HepG2 (cell line): ENCODE measurements around the gene C19orf85. TPM values are rescaled to one million over a fixed set of nuclear protein-coding genes. Genes with fewer than 3 reads are reported as not detected.

Experiments used
- ATAC-seq: fragments of 200-7000 bp; cut with Tn5 transposase; 3 replicates; pipeline ENCODE4 v1.9.1; 2020; ENCODE audit warnings: mild to moderate bottlenecking, moderate library complexity
- BruUV-seq: library from RNA; stranded (reverse); fragments of 400-500 nt; replicated peaks from 2 replicates; lab custom pipeline; 2021; lab: Mats Ljungman, UMichigan
- CTCF ChIA-PET: fragments of 300-600 bp; formaldehyde crosslinking; extraction: SDS; loops from one replicate; lab custom pipeline; 2021; ENCODE audit warnings: low total read pairs, inconsistent platforms, low intra/inter-chr PET ratio; lab: Yijun Ruan, JAX
- POLR2A ChIA-PET: fragments of 350-600 bp; sonication (Branson Sonifier 250); formaldehyde crosslinking; loops from one replicate; lab custom pipeline; 2020; ENCODE audit warnings: antibody characterized with exemption, inconsistent platforms; lab: Yijun Ruan, JAX
- DNase-seq: peaks from one replicate; pipeline ENCODE4 v3.0.0-alpha.2; 2015; ENCODE audit warnings: low spot score
- FAIRE-seq: peaks from 3 replicates; lab custom pipeline; 2011; peaks lifted over from hg19 to GRCh38; lab: Jason Lieb, UNC
- H2AFZ ChIP-seq: one replicate; pipeline ENCODE4 v1.6.1; 2011; ENCODE audit warnings: low read length, inconsistent platforms
- H3K27ac ChIP-seq: fragments of 300-600 bp; 3 replicates; pipeline ENCODE4 v1.8.0; 2011; ENCODE audit warnings: mixed run types, mild to moderate bottlenecking, mixed read lengths, low read length, inconsistent platforms; ENCODE audit not compliant: insufficient read depth; ENCODE audit errors: extremely low read length
- H3K27me3 ChIP-seq, 2 experiments: fragments of 200-600 bp in 1 of 2; 2 replicates in 1 of 2; 3 replicates in 1 of 2; pipeline versions ENCODE4 v1.6.0 to v1.8.0; 2011; ENCODE audit warnings: low read length in 2 of 2, mild to moderate bottlenecking in 2 of 2, moderate library complexity in 2 of 2, inconsistent platforms in 1 of 2; ENCODE audit not compliant: insufficient read depth in 2 of 2, control insufficient read depth in 1 of 2
- H3K36me3 ChIP-seq, 2 experiments: fragments of 200-600 bp in 1 of 2; replicated peaks in 1 of 2; 2 replicates in 1 of 2; 3 replicates in 1 of 2; pipeline versions ENCODE4 v1.5.1 to v1.8.0; 2011; ENCODE audit warnings: low read length in 2 of 2, inconsistent platforms in 1 of 2; ENCODE audit not compliant: insufficient read depth in 2 of 2, control insufficient read depth in 1 of 2
- H3K4me1 ChIP-seq: 2 replicates; pipeline ENCODE4 v1.5.1; 2012; ENCODE audit warnings: low read length, inconsistent platforms; ENCODE audit not compliant: insufficient read depth
- H3K4me2 ChIP-seq: 2 replicates; pipeline ENCODE4 v1.6.0; 2011; ENCODE audit warnings: low read depth, low read length, inconsistent platforms
- H3K4me3 ChIP-seq, 3 experiments: fragments of 200-600 bp in 1 of 3; sonication (generic), shearing (Covaris generic) in 1 of 3; replicated peaks in 1 of 3; 2 replicates each; pipeline ENCODE4 v1.5.1; 2011 to 2016; ENCODE audit warnings: low read length in 3 of 3, inconsistent platforms in 2 of 3, low read depth in 2 of 3, mild to moderate bottlenecking in 2 of 3, control low read depth in 1 of 3, mixed read lengths in 1 of 3; ENCODE audit not compliant: insufficient read depth in 1 of 3
- H3K79me2 ChIP-seq: one replicate; pipeline ENCODE4 v1.6.1; 2011; ENCODE audit warnings: low read length, inconsistent platforms; ENCODE audit not compliant: insufficient read depth
- H3K9ac ChIP-seq: 2 replicates; pipeline ENCODE4 v1.6.0; 2011; ENCODE audit warnings: mild to moderate bottlenecking, low read depth, low read length, inconsistent platforms; ENCODE audit not compliant: insufficient read depth
- H3K9me3 ChIP-seq: 2 replicates; pipeline ENCODE4 v1.5.1; 2012; ENCODE audit warnings: mild to moderate bottlenecking, low read length
- H4K20me1 ChIP-seq: 2 replicates; pipeline ENCODE4 v1.6.0; 2011; ENCODE audit warnings: inconsistent platforms, mild to moderate bottlenecking, low read length, moderate library complexity; ENCODE audit not compliant: insufficient read depth
- EP300 ChIP-seq, 3 experiments: sonication (generic) in 1 of 3; formaldehyde crosslinking in 1 of 3; IDR thresholded peaks; 2 replicates each; pipeline versions ENCODE4 v1.5.1 to v1.6.1; 2011 to 2020; ENCODE audit warnings: low read depth in 2 of 3, low read length in 2 of 3, borderline replicate concordance in 1 of 3, improper control_type of control experiment in 1 of 3, mild to moderate bottlenecking in 1 of 3, missing genetic modification reagents in 1 of 3, moderate library complexity in 1 of 3
- HCFC1 ChIP-seq: fragments of 150-350 bp; IDR thresholded peaks from 2 replicates; pipeline ENCODE4 v1.6.1; 2014; ENCODE audit warnings: low read depth, low read length
- SP1 ChIP-seq, 2 experiments: fragments of 450-650 bp in 1 of 2; sonication (generic) in 1 of 2; formaldehyde crosslinking in 1 of 2; IDR thresholded peaks; 2 replicates each; pipeline versions ENCODE4 v1.4.0 to v1.6.1; 2016 to 2020; ENCODE audit warnings: missing genetic modification reagents in 1 of 2
- SP5 ChIP-seq: IDR thresholded peaks from 2 replicates; pipeline ENCODE4 v1.6.1; 2016; ENCODE audit warnings: low read depth, borderline replicate concordance
- SRSF4 ChIP-seq: fragments of 200-400 bp; formaldehyde crosslinking; IDR thresholded peaks from one replicate; pipeline ENCODE4 v1.6.1; 2018; ENCODE audit warnings: mild to moderate bottlenecking, low read depth, low read length, moderate library complexity; ENCODE audit not compliant: poor library complexity, severe bottlenecking
- ZBTB14 ChIP-seq: sonication (generic); formaldehyde crosslinking; IDR thresholded peaks from 2 replicates; pipeline ENCODE4 v1.4.0; 2020; ENCODE audit warnings: missing genetic modification reagents
- ZBTB43 ChIP-seq: sonication (generic); formaldehyde crosslinking; conservative IDR thresholded peaks from 2 replicates; pipeline ENCODE4 v1.4.0; 2020; ENCODE audit warnings: missing genetic modification reagents
- ZKSCAN8 ChIP-seq: IDR thresholded peaks from 2 replicates; pipeline ENCODE4 v1.6.1; 2016; ENCODE audit warnings: borderline replicate concordance, missing genetic modification reagents, missing compliant biosample characterization
- ZNF33B ChIP-seq: sonication (generic); formaldehyde crosslinking; IDR thresholded peaks from 2 replicates; pipeline ENCODE4 v1.5.1; 2020; ENCODE audit warnings: mild to moderate bottlenecking, missing genetic modification reagents
- ZNF691 ChIP-seq: sonication (generic); formaldehyde crosslinking; IDR thresholded peaks from 2 replicates; pipeline ENCODE4 v1.4.0; 2020; ENCODE audit warnings: missing genetic modification reagents, low read depth, mild to moderate bottlenecking, borderline replicate concordance
- ZNF75D ChIP-seq: sonication (generic); formaldehyde crosslinking; IDR thresholded peaks from 2 replicates; pipeline ENCODE4 v1.8.1; 2023; ENCODE audit warnings: missing genetic modification reagents, mild to moderate bottlenecking, borderline replicate concordance
- ZNF781 ChIP-seq: sonication (generic); formaldehyde crosslinking; IDR thresholded peaks from 2 replicates; pipeline ENCODE4 v1.5.1; 2020; ENCODE audit warnings: borderline replicate concordance, mild to moderate bottlenecking, missing genetic modification reagents; ENCODE audit errors: not compliant biosample characterization
- WGBS: methylation state at CpG from one replicate; pipeline ENCODE4 v1.1.6; 2017; ENCODE audit warnings: low lambda C conversion rate; 5-methylcytosine and 5-hydroxymethylcytosine counted together
- in situ Hi-C: cut with HindIII; loops from 2 replicates; pipeline ENCODE4 v1.10.0; 2017; ENCODE audit warnings: low pct_unique_long_range_greater_than_20kb; ENCODE audit not compliant: extremely low pct_ligation_motif_present
- intact Hi-C: fragments of 100-400 bp; cut with micrococcal nuclease; formaldehyde crosslinking; loops from one replicate; pipeline ENCODE4 v1.10.0; 2022; ENCODE audit not compliant: unreplicated experiment
- polyA plus RNA-seq, 8 experiments: library from polyadenylated mRNA; depleted of rRNA in 3 of 8; stranded (reverse) in 7 of 8; unstranded in 1 of 8; fragments of >200 nt; fragmentation: Illumina TruSeq in 4 of 8; extraction: Trizol in 4 of 8; gene quantifications; 2 replicates each; pipeline versions ENCODE4 v1.2.1 to v1.2.3, GENCODE V29; 2011 to 2016; ENCODE audit warnings: low read depth in 4 of 8, missing spikeins in 1 of 8, mixed read lengths in 1 of 8; ENCODE audit not compliant: insufficient read depth in 1 of 8
- total RNA-seq, 5 experiments: library from RNA; depleted of rRNA; stranded (reverse); fragments of >200 nt; fragmentation: Illumina TruSeq; extraction: Trizol; gene quantifications; 2 replicates each; pipeline ENCODE4 v1.2.3, GENCODE V29; 2016; ENCODE audit warnings: low read depth in 1 of 5
- TF ChIP-seq, protein P1 (sequence below): sonication (generic); formaldehyde crosslinking; IDR thresholded peaks from 2 replicates; pipeline ENCODE4 v1.4.0; 2020; ENCODE audit warnings: mild to moderate bottlenecking, missing genetic modification reagents
- TF ChIP-seq, protein P2 (sequence below): sonication (generic); formaldehyde crosslinking; IDR thresholded peaks from 2 replicates; pipeline ENCODE4 v1.5.1; 2020; ENCODE audit warnings: mild to moderate bottlenecking, missing genetic modification reagents, moderate library complexity
- TF ChIP-seq, protein P3 (sequence below): sonication (generic); formaldehyde crosslinking; IDR thresholded peaks from 2 replicates; pipeline ENCODE4 v1.4.0; 2020; ENCODE audit warnings: mild to moderate bottlenecking, missing genetic modification reagents

The C19orf85 gene
- total and polyA plus RNA-seq, 2 of the 13 experiments (the other 11 are each of a cell fraction or from before 2014, with no cell fraction given) = not detected

- peaks cover 14% of the 10 kb centered on the region for H3K4me1 ChIP-seq
- in situ Hi-C loops (no loop called here), intact Hi-C loops (no loop called here)
- no peak overlapping the region for H3K9ac ChIP-seq
- H3K27ac ChIP-seq = no peak overlapping the region
- no peaks in the 10 kb centered on the region for H3K9me3 ChIP-seq
- no TSS peak for BruUV-seq
- ChIA-PET POLR2A (no interaction called here), CTCF (no interaction called here)
- no peak for ATAC-seq
- H2AFZ ChIP-seq = no peak overlapping the region
- H3K27me3 ChIP-seq = peaks cover 2 to 38% of the 10 kb centered on the region in 2 experiments; a peak in 4 of 5 replicates
- H3K36me3 ChIP-seq = peaks cover 0 to 4% of the 10 kb centered on the region in 2 experiments; a peak in 1 of 5 replicates
- no peak overlapping the region for H3K4me3 ChIP-seq
- peaks cover 10% of the 10 kb centered on the region; the same call in 1 of the 2 replicates for H4K20me1 ChIP-seq
- FAIRE-seq = no peak
- no peak for DNase-seq
- no peak overlapping the region for H3K4me2 ChIP-seq
- no peaks in the 10 kb centered on the region for H3K79me2 ChIP-seq
- 0% methylated on average over 1 of the region's 16 CpGs for WGBS
- TF ChIP-seq ZNF33B (CRISPR knock-in tag) (no peak), ZNF691 (CRISPR knock-in tag) (no peak), EP300 (IDR thresholded peaks at IDR 0.05; ENCODE audit: low read depth in 2 of 2, low read length in 2 of 2) (no peak), EP300 (CRISPR knock-in tag; IDR thresholded peaks at IDR 0.05; ENCODE audit: borderline replicate concordance) (no peak), SP5 (no peak), HCFC1 (no peak), ZNF781 (CRISPR knock-in tag) (no peak), ZBTB43 (CRISPR knock-in tag) (no peak), ZKSCAN8 (CRISPR knock-in tag) (no peak), SRSF4 (no peak), ZNF75D (CRISPR knock-in tag) (no peak), ZBTB14 (CRISPR knock-in tag) (no peak), SP1 (IDR thresholded peaks at IDR 0.05) (no peak), SP1 (CRISPR knock-in tag; IDR thresholded peaks at IDR 0.05) (no peak)
- TF ChIP-seq, protein P1, sequence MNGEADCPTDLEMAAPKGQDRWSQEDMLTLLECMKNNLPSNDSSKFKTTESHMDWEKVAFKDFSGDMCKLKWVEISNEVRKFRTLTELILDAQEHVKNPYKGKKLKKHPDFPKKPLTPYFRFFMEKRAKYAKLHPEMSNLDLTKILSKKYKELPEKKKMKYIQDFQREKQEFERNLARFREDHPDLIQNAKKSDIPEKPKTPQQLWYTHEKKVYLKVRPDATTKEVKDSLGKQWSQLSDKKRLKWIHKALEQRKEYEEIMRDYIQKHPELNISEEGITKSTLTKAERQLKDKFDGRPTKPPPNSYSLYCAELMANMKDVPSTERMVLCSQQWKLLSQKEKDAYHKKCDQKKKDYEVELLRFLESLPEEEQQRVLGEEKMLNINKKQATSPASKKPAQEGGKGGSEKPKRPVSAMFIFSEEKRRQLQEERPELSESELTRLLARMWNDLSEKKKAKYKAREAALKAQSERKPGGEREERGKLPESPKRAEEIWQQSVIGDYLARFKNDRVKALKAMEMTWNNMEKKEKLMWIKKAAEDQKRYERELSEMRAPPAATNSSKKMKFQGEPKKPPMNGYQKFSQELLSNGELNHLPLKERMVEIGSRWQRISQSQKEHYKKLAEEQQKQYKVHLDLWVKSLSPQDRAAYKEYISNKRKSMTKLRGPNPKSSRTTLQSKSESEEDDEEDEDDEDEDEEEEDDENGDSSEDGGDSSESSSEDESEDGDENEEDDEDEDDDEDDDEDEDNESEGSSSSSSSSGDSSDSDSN = no peak
- TF ChIP-seq, protein P2, sequence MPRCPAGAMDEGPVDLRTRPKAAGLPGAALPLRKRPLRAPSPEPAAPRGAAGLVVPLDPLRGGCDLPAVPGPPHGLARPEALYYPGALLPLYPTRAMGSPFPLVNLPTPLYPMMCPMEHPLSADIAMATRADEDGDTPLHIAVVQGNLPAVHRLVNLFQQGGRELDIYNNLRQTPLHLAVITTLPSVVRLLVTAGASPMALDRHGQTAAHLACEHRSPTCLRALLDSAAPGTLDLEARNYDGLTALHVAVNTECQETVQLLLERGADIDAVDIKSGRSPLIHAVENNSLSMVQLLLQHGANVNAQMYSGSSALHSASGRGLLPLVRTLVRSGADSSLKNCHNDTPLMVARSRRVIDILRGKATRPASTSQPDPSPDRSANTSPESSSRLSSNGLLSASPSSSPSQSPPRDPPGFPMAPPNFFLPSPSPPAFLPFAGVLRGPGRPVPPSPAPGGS (CRISPR knock-in tag) = no peak
- TF ChIP-seq, protein P3, sequence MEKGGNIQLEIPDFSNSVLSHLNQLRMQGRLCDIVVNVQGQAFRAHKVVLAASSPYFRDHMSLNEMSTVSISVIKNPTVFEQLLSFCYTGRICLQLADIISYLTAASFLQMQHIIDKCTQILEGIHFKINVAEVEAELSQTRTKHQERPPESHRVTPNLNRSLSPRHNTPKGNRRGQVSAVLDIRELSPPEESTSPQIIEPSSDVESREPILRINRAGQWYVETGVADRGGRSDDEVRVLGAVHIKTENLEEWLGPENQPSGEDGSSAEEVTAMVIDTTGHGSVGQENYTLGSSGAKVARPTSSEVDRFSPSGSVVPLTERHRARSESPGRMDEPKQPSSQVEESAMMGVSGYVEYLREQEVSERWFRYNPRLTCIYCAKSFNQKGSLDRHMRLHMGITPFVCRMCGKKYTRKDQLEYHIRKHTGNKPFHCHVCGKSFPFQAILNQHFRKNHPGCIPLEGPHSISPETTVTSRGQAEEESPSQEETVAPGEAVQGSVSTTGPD (CRISPR knock-in tag) = no peak
These were observed 15.1 kb downstream of the C19orf85 start for GRCh38 chr19:55449469-55449868.
